ENCODE measurements around the gene HDAC4.

HDAC4 gene

DNA sequence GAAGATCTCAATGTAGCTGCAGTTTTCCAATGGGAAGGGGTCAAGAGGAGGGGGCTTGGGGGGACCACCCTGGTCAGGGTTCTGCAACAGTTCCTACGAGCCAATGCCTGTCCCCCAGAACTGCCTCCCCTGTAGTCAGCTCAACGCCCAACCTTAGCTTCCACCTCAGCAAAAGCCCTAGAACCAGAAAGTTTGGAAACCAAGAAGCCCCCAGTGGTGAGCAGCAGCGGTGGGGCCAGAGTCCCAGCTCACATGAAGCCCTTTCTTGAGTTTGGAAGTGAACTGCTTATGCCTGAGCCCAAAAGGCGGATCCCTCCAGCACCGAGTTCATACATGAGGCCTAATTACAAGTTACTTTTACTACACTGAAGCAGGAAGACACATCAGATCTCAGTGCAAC, 162.4 kb downstream of the HDAC4 start:
- Histone ChIP-seq H3K4me3 (no peak overlapping the region), H3K27ac (no peak overlapping the region)

DNA sequence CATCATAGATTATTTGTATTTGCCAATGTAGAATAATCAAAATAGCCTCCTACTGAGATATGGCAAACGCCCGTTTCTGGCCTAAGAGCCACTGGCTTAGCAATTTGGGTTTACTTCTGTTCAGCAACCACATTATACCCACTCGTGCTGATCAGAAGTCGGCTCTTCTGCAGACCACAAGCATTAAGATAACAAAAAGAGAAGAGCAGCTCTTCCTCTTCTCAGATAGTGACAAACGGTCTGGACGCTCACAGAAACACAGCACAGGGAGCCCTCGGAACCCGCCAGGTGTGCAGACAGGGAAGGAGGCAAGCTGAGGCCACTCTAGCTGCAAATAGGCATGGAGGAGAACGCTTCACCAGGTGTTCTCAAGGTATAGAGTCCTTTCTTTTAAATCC, 164.0 kb downstream of the HDAC4 start:
- peak overlapping the region in 1 of 21 experiments; percentile 70 for H3K27ac ChIP-seq
- H3K4me3 ChIP-seq: no peak overlapping the region

DNA sequence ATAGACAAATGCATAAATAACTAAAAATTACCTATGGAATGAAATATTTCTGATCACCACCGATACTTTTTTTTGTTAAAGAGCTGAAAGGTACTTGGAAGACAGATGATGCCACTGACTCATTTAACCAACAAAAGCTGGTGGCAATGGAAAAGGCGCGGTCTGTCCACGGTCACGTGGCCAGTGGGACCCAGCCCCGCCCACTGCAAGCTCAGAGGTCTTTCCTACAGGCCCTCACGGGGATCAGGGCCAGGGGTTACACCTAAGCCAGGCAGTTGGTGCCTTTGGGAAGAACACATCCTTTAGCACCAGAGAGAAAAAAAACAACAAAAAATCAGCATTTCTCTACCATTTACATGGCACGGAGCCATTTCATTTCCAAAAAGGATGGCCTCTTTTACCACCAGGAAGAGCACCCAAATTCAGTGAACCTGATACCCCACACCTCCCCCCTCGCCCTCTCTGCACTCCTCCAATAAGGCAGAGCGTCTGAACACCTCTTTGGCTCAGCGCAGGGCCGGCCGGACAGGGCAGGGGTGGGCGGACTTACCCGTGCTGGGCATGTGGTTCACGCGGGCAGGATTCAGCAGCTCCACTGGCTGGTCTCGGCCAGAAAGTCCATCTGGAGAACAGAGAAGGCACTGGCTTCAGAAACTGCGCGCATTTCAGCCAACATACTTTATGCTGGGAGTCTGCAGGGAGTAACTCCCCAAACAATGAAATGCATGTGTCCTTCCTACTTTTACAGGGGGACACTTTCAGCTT, 164.6 kb downstream of the HDAC4 start:
- Histone ChIP-seq H3K27ac (peak overlapping the region in 5 of 21 experiments; percentile 0 to 70 (median 12)), H3K4me3 (no peak overlapping the region)

DNA sequence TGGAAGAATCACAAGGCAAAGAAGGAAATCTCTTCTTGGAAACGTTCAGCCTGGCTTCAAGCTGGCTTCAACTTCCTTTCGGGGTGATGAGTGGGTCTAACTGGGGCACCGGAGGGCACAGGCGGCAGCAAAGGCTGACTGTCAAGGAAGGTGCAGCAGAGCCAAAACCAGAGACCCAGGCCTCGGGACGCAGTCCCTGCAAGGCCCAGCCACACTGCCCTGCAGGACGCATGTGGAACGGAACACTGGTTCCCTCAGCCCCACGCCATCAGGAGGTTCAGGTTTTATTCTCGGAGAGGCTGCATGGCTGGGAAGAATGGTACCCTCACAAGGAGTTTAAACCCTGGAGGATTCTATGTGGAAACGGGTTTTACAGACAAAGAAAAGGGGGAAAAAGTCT, 165.5 kb downstream of the HDAC4 start:
- H3K27ac ChIP-seq: peak overlapping the region in 1 of 21 experiments; percentile 13

DNA sequence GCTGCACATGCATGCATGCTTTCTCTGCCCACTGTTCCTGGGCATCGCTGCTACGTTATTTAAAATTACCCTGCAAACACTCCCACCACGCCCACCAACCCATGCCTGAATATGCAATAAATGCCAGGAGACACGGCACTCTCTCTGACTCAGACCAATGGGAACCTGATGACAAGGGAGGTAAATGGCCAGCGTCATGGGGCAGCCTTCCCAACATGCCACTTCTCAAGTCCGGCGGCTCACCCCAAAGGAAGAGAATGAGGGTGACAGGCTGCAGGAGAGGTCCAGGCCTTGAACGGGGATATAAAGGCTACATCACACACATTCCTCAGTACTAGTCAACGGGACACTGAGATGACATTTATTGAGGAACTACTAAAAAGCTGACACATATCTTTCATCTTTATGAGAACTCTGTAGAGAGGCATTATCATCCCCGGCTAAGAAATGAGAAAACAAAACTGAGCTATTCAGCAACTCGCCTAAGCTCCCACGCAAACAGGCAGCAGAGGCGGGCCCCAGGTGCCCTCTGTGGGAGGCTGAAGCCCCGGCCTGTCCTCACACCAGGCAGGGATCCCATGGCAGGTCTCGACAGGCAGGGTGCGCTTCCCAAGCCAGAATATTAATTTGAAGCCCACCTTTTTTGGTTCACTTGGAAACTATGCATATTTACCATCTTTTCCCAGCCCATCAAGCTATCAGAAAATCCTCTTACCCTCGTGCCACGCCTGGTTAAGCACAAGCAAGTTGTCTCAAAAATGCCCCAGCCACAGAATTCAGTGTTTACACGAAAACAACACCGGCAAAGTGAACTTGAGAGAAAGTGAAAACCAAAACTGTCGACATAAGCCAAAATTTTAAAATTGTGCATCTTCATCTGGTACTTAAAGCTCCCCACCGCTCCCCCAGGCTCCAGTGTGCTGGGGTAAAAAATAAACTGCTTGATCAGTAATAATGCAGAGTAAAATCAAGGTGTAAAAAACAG, 166.3 kb downstream of the HDAC4 start:
- Histone ChIP-seq H3K4me3 (no peak overlapping the region), H3K27ac (peak overlapping the region in 3 of 21 experiments; percentile 13 to 22 (median 17))

More for the DNA sequence above, 165.5 kb downstream of the HDAC4 start:
- H3K4me3 ChIP-seq: no peak overlapping the region

DNA sequence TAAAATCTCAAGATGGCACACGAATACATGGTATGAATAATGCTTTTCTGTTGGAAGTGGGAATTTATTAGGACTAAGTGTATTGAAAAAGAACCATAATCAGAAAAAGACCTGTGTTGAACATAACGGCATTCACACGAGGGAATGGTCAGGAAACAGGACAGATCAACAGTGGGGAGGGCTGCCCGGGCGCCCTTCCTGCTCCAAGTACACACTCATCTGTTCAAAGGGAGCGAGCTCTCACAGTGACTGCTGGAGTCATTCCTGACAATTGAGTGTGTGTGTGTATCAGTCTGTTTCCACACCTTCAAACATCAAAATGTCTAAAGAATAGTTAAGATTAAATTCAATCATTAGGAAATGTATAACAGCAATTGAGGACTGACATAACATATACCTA, 167.2 kb downstream of the HDAC4 start:
- H3K4me3 ChIP-seq: no peak overlapping the region
- no peak overlapping the region for H3K27ac ChIP-seq

DNA sequence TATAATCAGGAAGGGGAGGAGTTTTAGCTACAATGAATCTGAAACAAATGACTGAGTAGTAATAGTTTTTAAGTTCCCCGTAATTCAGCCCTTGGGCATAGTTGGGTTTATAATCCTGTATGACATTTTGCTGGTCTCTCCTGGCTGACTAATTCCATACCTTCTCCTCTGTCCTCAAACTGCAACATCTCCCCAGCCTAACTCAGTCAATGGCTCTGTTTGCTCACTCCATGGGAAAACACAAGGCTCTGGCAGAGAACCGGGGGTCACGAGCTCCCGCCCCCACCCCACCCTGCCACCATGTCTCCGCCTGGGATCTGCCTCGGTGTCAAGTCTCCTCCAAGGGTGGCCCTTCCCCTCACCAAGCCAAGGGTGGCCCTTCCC, 168.6 kb downstream of the HDAC4 start:
- Histone ChIP-seq H3K4me3 (no peak overlapping the region), H3K27ac (peak overlapping the region in 2 of 21 experiments; percentile 21 to 42)

DNA sequence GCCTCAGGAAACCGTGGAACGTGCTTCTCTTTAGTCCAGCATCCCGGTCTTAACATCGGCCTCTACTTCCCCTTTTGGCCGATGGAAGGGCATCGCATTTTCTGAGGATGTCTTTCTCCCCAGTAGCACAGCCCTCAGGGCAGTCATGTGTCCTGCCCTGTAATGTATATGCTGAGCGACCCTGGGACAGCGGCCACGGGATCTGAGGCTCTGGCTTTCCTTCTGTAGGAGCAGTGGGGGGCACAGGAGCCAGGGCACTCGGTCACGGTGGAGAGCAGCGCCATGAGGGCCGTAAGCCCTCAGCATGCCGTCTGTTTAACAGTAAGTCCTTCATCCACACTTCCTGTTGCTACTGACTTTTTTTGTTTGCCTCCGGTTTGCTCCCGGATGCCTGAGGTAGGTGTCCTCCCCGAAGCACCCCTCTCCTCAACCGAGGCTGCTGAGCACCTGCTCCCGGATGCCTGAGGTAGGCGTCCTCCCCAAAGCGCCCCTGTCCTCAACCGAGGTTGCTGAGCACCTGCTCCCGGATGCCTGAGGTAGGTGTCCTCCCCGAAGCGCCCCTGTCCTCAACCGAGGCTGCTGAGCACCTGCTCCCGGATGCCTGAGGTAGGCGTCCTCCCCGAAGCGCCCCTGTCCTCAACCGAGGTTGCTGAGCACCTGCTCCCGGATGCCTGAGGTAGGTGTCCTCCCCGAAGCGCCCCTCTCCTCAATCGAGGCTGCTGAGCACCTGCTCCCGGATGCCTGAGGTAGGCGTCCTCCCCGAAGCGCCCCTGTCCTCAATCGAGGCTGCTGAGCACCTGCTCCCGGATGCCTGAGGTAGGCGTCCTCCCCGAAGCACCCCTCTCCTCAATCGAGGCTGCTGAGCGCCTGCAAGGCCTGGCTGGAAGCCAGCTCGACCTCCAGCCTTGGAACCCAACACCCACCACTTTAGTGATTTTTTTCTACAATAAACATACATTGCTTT, 169.3 kb downstream of the HDAC4 start:
- no peak overlapping the region for H3K4me3 ChIP-seq
- H3K27ac ChIP-seq: peak overlapping the region in 5 of 21 experiments; percentile 1 to 60 (median 39)

DNA sequence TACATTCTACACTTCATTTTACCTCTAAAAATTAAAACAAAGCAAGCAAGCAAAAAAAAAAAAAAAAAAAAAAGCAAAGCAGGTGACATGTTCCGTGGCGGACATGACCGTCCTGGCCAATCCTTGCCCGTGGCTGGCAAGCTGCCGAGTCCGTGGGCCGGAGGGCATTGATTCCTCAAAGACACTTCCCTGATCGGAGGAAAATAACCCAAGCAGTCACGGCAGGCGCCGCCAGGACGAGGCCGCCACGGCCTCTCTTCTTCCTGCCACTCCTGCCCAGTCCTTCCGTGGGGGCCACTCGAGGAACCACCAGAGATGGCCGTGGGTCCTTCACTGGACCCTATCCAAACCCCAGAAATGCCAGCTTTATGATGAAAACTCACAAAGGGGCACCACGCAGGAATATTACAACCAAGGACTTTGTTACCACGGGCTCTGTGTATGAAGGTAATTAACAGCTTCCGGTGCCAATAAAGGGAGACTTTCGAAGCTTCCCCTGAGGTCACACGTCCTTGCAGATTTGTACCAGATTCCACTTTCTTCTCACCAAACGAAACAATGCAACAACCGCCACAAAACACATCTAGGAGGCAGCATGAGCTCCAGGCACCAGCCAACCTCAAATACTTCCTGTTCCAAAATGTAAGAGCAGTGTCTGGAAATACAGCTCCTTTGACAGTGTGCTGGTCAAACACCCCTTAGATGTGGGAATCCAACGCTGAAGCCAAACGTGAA, 170.3 kb downstream of the HDAC4 start:
- H3K4me3 ChIP-seq: no peak overlapping the region
- H3K27ac ChIP-seq: peak overlapping the region in 9 of 21 experiments; percentile 1 to 60 (median 38)

DNA sequence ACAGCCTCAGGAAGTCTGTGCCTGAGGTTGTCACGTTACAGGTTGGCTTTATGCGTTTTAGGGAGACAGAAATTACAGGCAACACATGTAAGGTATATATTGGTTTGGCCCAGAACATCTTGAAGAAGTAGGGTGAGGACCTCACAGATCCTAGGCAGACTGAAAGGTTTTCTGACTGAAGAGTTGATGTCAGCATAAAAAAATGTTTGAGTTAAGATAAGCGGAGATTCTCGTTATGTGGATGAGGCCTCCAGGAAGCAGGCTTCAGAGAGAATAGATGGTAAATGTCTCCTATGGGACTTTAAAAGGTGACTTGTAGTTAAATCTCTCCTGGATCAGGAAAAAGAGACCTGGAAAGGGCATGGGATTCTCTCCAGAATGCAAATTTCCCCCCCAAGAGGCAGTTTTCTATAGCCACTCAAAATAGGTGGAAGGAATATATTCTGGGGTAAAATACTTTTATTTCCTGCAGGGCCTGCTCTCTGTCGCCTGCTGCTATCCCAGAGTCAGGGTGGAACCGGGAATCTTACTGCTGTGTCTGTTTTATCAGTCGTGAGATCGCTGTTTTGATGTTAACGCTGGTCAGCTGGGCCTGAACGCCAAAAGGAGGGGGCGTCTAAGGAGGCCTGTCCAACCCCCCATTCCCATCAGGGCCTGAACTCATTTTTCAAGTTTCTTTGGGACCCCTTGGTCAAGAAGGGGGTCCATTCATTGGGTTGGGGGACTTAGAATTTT, 171.1 kb downstream of the HDAC4 start:
- H3K4me3 ChIP-seq: no peak overlapping the region
- H3K27ac ChIP-seq: peak overlapping the region in 2 of 21 experiments; percentile 8 to 40

DNA sequence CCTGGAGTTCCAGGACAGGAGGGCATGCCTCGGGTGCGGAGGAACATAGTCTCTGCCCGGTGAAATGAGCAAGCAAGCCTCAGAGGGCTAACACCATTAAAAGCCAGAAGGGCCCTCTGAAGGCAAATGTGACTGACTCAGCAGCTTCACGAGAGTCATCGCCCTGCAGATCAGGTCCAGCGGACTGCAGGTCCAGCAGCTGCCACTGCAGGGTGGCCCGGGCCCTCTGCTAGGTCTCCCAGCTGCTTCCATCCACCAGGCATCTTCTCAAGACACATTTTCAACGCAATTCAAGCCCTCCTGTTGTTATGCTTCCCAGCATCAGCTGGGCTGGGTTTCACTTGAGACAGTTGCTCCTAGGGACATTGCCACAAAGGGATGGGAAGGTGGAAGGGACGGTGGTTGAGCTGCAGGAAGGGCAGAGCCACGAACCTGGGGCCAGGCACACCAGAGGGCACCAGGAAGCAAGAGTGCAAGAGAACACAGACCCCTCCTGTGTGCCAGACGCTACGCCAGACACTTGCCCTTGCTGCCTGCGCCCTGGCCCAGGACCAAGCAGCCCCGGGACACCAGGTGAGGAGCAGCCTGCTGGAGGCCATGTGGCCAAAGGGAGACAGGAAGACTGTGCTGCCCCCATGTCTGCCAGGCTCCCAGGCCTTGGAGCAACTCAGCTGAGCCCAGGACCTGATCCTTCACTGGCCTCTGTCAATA, 173.0 kb downstream of the HDAC4 start:
- H3K4me3 ChIP-seq: no peak overlapping the region
- H3K27ac ChIP-seq: peak overlapping the region in 3 of 21 experiments; percentile 32 to 61 (median 34)

DNA sequence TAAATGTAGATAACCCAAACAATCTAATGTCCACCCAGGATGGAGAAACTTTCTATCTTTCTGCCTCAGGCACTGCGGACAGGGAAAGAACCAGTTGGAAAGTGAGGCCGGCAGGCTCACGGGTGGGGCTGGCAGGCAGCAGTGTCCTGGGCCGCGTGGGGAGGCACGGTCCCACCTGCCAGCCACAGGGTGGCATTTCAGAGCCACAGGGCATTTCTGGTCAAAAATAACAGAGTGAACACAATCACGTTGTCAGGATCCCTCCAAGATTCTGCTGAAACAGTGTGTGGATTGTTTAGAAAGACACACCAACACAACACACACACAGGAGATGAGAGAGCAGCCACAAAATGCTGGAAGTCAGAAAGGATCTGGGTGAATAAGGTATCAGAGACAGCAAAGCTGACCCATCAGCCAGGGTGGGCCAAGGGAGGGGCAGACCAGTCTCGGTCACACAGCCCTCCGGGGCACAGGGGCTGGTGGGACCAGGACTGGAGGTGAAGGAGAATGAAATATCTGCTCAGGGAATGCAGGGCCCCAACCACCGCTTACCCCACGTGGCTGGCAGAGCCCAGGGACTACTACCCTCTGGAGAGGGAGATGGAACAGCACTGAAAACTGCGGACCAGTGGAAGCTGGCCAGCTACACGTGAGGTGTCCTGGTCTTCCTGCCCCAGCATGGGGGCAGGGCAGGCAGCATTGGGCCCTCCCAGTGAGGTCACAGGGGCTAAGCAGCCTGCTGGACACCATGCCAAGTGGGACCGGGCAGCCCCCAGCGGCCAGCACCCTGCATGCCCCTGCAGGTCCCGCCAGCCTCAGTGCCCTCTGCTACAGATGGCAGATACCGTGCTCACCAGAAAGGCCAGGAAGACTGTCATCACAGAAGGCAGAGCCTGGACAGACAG, 173.9 kb downstream of the HDAC4 start:
- H3K27ac ChIP-seq: peak overlapping the region in 15 of 21 experiments; percentile 3 to 75 (median 41)
- H3K4me3 ChIP-seq: no peak overlapping the region

DNA sequence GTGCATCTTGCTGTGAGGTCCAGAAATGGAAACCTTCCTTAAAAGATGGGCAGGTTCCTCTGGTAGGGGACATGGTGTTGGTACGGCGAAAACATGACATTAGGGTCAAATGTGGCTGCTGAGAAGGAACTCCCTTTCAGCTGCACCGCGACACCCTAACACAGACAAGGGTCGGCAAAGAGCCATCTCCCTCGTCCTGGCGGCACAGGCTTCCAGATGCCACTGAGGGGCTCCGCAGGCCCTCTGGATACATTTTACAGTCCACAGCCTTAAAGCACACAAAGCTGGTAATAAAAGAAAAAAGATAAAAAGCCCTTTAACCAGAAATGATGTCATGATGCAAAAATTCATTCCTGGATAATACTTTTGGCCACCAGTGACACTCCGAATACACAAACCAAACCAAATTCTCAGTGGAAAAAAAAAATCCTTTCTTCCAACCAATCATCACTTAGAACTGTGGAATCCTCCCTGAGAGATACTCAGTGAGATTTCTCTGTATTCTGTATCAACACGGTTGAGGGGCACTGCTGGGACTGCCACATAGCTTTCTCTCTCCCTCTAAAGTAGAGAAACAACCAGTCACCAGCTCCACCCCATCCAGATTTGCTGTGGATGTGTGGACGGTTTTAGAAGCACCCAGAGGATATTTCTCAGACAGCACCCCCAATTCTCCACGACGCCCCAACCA, 174.8 kb downstream of the HDAC4 start:
- Histone ChIP-seq H3K27ac (peak overlapping the region in 16 of 21 experiments; percentile 24 to 78 (median 56)), H3K4me3 (no peak overlapping the region)

DNA sequence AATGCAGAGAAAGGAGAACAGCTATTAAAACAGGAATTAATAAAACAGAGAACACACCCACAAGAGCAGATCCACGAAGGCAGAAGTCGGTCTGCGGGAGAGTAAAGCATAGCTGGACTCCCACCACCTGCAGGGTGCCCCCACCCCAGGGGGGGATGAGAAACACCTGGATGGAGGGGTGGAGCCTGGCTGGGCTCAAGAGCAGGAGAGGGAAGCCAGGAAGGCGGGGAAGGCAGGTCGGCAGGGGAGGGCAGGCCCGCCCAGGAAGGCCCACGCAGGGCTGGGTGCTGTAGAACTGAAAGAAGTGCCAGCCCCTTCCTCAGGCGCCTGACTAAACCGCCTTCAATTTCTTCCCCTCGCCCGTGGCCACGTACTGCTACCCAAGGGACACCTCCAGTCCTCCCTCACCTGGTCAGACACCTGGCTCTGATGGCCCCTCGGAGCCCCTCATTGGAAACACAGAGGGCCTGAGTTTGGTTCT, 175.4 kb downstream of the HDAC4 start:
- peak overlapping the region in 17 of 21 experiments; percentile 2 to 78 (median 53) for H3K27ac ChIP-seq
- no peak overlapping the region for H3K4me3 ChIP-seq

DNA sequence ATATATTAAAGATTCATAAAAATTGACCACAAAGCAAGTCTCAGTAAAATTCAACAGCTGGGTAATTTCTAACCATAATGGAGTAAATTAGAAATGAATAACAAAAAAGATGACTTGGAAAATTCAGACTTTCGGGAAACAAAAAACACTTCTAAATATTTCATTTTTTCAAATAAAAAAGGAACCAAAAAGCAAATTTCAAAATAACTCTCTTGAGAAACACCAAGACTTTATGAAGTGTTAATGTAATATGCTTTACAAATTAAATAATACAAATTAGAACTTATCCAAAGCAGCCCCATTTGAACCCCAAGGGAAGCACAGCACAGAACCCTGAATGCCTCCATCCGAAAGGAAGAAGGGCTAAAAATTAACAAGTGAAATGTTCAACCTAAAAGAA, 175.9 kb downstream of the HDAC4 start:
- Histone ChIP-seq H3K27ac (peak overlapping the region in 14 of 21 experiments; percentile 24 to 78 (median 50)), H3K4me3 (no peak overlapping the region)

DNA sequence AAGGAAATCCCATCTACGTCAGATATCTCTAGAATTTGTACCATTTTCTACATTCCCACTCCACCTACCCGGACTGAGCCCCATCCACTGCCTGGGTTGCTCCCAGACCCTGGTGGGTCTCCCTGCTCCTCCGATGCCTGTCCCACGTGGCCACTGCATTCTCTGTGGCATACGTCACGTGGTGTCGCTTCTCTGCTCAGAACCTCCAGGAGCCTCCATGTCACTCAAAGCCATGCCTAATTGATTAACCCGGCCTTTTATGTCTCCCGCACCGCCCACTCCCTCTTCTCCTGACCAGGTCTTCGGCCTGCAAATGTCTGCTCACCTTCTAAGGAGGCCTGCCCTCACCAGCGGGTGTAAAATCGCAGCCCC, 176.6 kb downstream of the HDAC4 start:
- no peak overlapping the region for H3K4me3 ChIP-seq
- H3K27ac ChIP-seq: peak overlapping the region in 8 of 21 experiments; percentile 0 to 79 (median 64)

Data from skin epidermis (tissue), 12 donors.